Measurements from ENCODE around the gene EP300. TPM values are rescaled to one million over a fixed set of nuclear protein-coding genes. Genes with fewer than 3 reads are reported as not detected.
"Not testable (repeated sequence)": the region's sequence is repeated elsewhere in the genome, so short reads cannot be mapped to it uniquely, and the experiment has no call there.

EP300 gene
- 19.7 TPM for polyA plus RNA-seq (2013, experiment 1 of 2)
- polyA plus RNA-seq (2013, experiment 2 of 2), result 21.9 TPM

GRCh38 chr22:41092023-41092817 lies at the start of gene EP300:
Gene EP300, plus strand, starts transcription at chr22:41092592. Its CDS starts 413 bp downstream, at chr22:41093005.
- Histone ChIP-seq H3K27ac (replicated peaks; ENCODE audit: low read length) (peak within 1 kb of the TSS; percentile 100), H3K79me1 (ENCODE audit: low read depth, low read length) (no peaks in the 10 kb centered on the region), H2BK12ac (ENCODE audit: low read length) (no peak within 1 kb of the TSS), H3K14ac (ENCODE audit: low read length) (peak within 1 kb of the TSS; percentile 84), H4K8ac (ENCODE audit: low read depth, low read length) (peak within 1 kb of the TSS; percentile 96), H2BK5ac (ENCODE audit: low read length) (peak within 1 kb of the TSS; percentile 97), H3K27me3 (ENCODE audit: control insufficient read depth in 3 of 3, insufficient read depth in 3 of 3, low read depth in 1 of 3, low read length in 3 of 3) (no peaks in the 10 kb centered on the region), H3K4ac (ENCODE audit: low read length) (no peak within 1 kb of the TSS), H2AFZ (ENCODE audit: low read length) (peak within 1 kb of the TSS; percentile 98), H4K91ac (ENCODE audit: low read depth, low read length, poor library complexity) (peak within 1 kb of the TSS; percentile 96), H3K4me2 (ENCODE audit: insufficient read depth, low read length, poor library complexity, severe bottlenecking) (peak within 1 kb of the TSS; percentile 53), H2BK15ac (ENCODE audit: low read length) (peak within 1 kb of the TSS; percentile 94), H3K4me1 (ENCODE audit: control insufficient read depth in 2 of 2, insufficient read depth in 1 of 2, low read depth in 1 of 2, low read length in 2 of 2) (peaks cover 1 to 3% of the 10 kb centered on the region in 2 donors), H3K23ac (ENCODE audit: low read depth, low read length, poor library complexity) (peak within 1 kb of the TSS; percentile 97), H3K36me3 (replicated peaks in 1 of 2; ENCODE audit: control insufficient read depth in 2 of 2, insufficient read depth in 2 of 2, low read length in 2 of 2) (peaks cover 0 to 29% of the 10 kb centered on the region in 2 donors), H3K9ac (ENCODE audit: low read depth, low read length, poor library complexity) (peak within 1 kb of the TSS; percentile 100), H2BK120ac (ENCODE audit: low read depth, low read length) (peak within 1 kb of the TSS; percentile 96), H3K4me3 (ENCODE audit: low read length in 2 of 2) (peak within 1 kb of the TSS; percentile 96 to 97), H3K18ac (ENCODE audit: low read length) (peak within 1 kb of the TSS; percentile 99), H2AK5ac (ENCODE audit: low read depth, low read length) (peak within 1 kb of the TSS; percentile 95), H3K9me3 (replicated peaks in 1 of 2; ENCODE audit: control insufficient read depth in 2 of 2, insufficient read depth in 1 of 2, low read depth in 1 of 2, low read length in 2 of 2) (no peaks in the 10 kb centered on the region)
- DNase-seq (ENCODE audit: low spot score), result peak; percentile 64
- WGBS, 2 donors (ENCODE audit: extremely low coverage in 2 of 2, insufficient read length in 2 of 2, insufficient replicate concordance in 1 of 2), result no CpG with 5 or more reads among the region's 112 CpGs

DNA sequence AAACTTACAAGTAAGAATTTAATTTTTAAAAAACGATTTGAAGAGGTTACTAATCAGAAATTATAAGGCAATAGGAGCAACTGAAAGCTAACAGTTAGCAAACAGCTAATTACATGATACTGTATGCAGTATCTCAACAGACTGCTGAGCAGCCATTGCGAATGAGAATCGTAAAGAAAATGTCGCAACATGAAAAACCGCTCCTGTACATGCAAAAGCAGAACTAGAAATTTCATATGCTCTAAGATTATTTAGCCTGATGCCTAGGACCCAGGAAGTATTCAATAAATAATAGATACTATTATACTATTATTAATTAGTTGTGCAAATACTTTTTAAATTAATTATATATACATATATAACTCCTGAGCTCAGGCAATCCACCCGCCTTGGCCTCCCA lies 48.7 kb upstream of the EP300 start:
- no peak overlapping the region for H3K14ac ChIP-seq (ENCODE audit: low read length)
- H3K27me3 ChIP-seq (ENCODE audit: control insufficient read depth in 3 of 3, insufficient read depth in 3 of 3, low read depth in 1 of 3, low read length in 3 of 3), result no peaks in the 10 kb centered on the region
- WGBS, 2 donors (ENCODE audit: extremely low coverage in 2 of 2, insufficient read length in 2 of 2, insufficient replicate concordance in 1 of 2), result no CpG with 5 or more reads among the region's 6 CpGs
- H3K4me1 ChIP-seq (ENCODE audit: control insufficient read depth in 2 of 2, insufficient read depth in 1 of 2, low read depth in 1 of 2, low read length in 2 of 2), result peaks cover 1% of the 10 kb centered on the region in 2 donors
- H3K18ac ChIP-seq (ENCODE audit: low read length), result no peak overlapping the region
- H2BK12ac ChIP-seq (ENCODE audit: low read length), result no peak overlapping the region
- no peak overlapping the region for H2AFZ ChIP-seq (ENCODE audit: low read length)
- H3K79me1 ChIP-seq (ENCODE audit: low read depth, low read length), result no peaks in the 10 kb centered on the region
- no peak overlapping the region for H2BK120ac ChIP-seq (ENCODE audit: low read depth, low read length)
- no peak overlapping the region for H2AK5ac ChIP-seq (ENCODE audit: low read depth, low read length)
- H2BK15ac ChIP-seq (ENCODE audit: low read length), result no peak overlapping the region
- no peak overlapping the region for H3K23ac ChIP-seq (ENCODE audit: low read depth, low read length, poor library complexity)
- H3K4me3 ChIP-seq (ENCODE audit: low read length in 2 of 2), result no peak overlapping the region
- no peak overlapping the region for H3K9ac ChIP-seq (ENCODE audit: low read depth, low read length, poor library complexity)
- no peak overlapping the region for H4K91ac ChIP-seq (ENCODE audit: low read depth, low read length, poor library complexity)
- no peak overlapping the region for H3K4me2 ChIP-seq (ENCODE audit: insufficient read depth, low read length, poor library complexity, severe bottlenecking)
- no peaks in the 10 kb centered on the region for H3K36me3 ChIP-seq (replicated peaks in 1 of 2; ENCODE audit: control insufficient read depth in 2 of 2, insufficient read depth in 2 of 2, low read length in 2 of 2)
- H3K27ac ChIP-seq (replicated peaks; ENCODE audit: low read length), result no peak overlapping the region
- H3K9me3 ChIP-seq (replicated peaks in 1 of 2; ENCODE audit: control insufficient read depth in 2 of 2, insufficient read depth in 1 of 2, low read depth in 1 of 2, low read length in 2 of 2), result no peaks in the 10 kb centered on the region
- H2BK5ac ChIP-seq (ENCODE audit: low read length), result no peak overlapping the region
- no peak for DNase-seq (ENCODE audit: low spot score)
- H3K4ac ChIP-seq (ENCODE audit: low read length), result no peak overlapping the region
- H4K8ac ChIP-seq (ENCODE audit: low read depth, low read length), result no peak overlapping the region

GRCh38 chr22:41045575-41045974 lies 46.8 kb upstream of the EP300 start:
- not testable (repeated sequence) for H3K79me1 ChIP-seq (ENCODE audit: low read depth, low read length); H3K4me1 ChIP-seq (ENCODE audit: control insufficient read depth in 2 of 2, insufficient read depth in 1 of 2, low read depth in 1 of 2, low read length in 2 of 2); H3K4me3 ChIP-seq (ENCODE audit: low read length in 2 of 2); H2AFZ ChIP-seq (ENCODE audit: low read length); DNase-seq (ENCODE audit: low spot score); H2BK120ac ChIP-seq (ENCODE audit: low read depth, low read length); H2AK5ac ChIP-seq (ENCODE audit: low read depth, low read length); H3K9me3 ChIP-seq (replicated peaks in 1 of 2; ENCODE audit: control insufficient read depth in 2 of 2, insufficient read depth in 1 of 2, low read depth in 1 of 2, low read length in 2 of 2); H3K36me3 ChIP-seq (replicated peaks in 1 of 2; ENCODE audit: control insufficient read depth in 2 of 2, insufficient read depth in 2 of 2, low read length in 2 of 2); H3K23ac ChIP-seq (ENCODE audit: low read depth, low read length, poor library complexity); H2BK12ac ChIP-seq (ENCODE audit: low read length); H4K8ac ChIP-seq (ENCODE audit: low read depth, low read length); H3K9ac ChIP-seq (ENCODE audit: low read depth, low read length, poor library complexity); H3K27me3 ChIP-seq (ENCODE audit: control insufficient read depth in 3 of 3, insufficient read depth in 3 of 3, low read depth in 1 of 3, low read length in 3 of 3); H3K27ac ChIP-seq (replicated peaks; ENCODE audit: low read length); H3K4ac ChIP-seq (ENCODE audit: low read length); H2BK15ac ChIP-seq (ENCODE audit: low read length); H4K91ac ChIP-seq (ENCODE audit: low read depth, low read length, poor library complexity); H3K4me2 ChIP-seq (ENCODE audit: insufficient read depth, low read length, poor library complexity, severe bottlenecking); H3K14ac ChIP-seq (ENCODE audit: low read length); H2BK5ac ChIP-seq (ENCODE audit: low read length); H3K18ac ChIP-seq (ENCODE audit: low read length)
- WGBS, 2 donors (ENCODE audit: extremely low coverage in 2 of 2, insufficient read length in 2 of 2, insufficient replicate concordance in 1 of 2), result no CpG with 5 or more reads among the region's 12 CpGs

- Histone ChIP-seq H2BK120ac (ENCODE audit: low read depth, low read length) (no peak overlapping the region), H3K23ac (ENCODE audit: low read depth, low read length, poor library complexity) (no peak overlapping the region)
Measured at GRCh38 chr22:41047801-41048211, 44.6 kb upstream of the EP300 start.

More at GRCh38 chr22:41047801-41048211, 44.6 kb upstream of the EP300 start:
- no peaks in the 10 kb centered on the region for H3K27me3 ChIP-seq (ENCODE audit: control insufficient read depth in 3 of 3, insufficient read depth in 3 of 3, low read depth in 1 of 3, low read length in 3 of 3)
- no peak overlapping the region for H3K18ac ChIP-seq (ENCODE audit: low read length)
- no peak overlapping the region for H2AK5ac ChIP-seq (ENCODE audit: low read depth, low read length)
- no peak overlapping the region for H3K9ac ChIP-seq (ENCODE audit: low read depth, low read length, poor library complexity)
- H3K4me2 ChIP-seq (ENCODE audit: insufficient read depth, low read length, poor library complexity, severe bottlenecking), result no peak overlapping the region
- H3K36me3 ChIP-seq (replicated peaks in 1 of 2; ENCODE audit: control insufficient read depth in 2 of 2, insufficient read depth in 2 of 2, low read length in 2 of 2), result no peaks in the 10 kb centered on the region
- H3K4ac ChIP-seq (ENCODE audit: low read length), result no peak overlapping the region
- no CpG with 5 or more reads among the region's 3 CpGs for WGBS, 2 donors (ENCODE audit: extremely low coverage in 2 of 2, insufficient read length in 2 of 2, insufficient replicate concordance in 1 of 2)
- H2BK12ac ChIP-seq (ENCODE audit: low read length), result no peak overlapping the region
- no peak overlapping the region for H3K27ac ChIP-seq (replicated peaks; ENCODE audit: low read length)
- H4K91ac ChIP-seq (ENCODE audit: low read depth, low read length, poor library complexity), result no peak overlapping the region
- no peaks in the 10 kb centered on the region for H3K79me1 ChIP-seq (ENCODE audit: low read depth, low read length)
- H2BK15ac ChIP-seq (ENCODE audit: low read length), result no peak overlapping the region
- H3K4me1 ChIP-seq (ENCODE audit: control insufficient read depth in 2 of 2, insufficient read depth in 1 of 2, low read depth in 1 of 2, low read length in 2 of 2), result peaks cover 8% of the 10 kb centered on the region in 2 donors
- no peak overlapping the region for H3K4me3 ChIP-seq (ENCODE audit: low read length in 2 of 2)
- H2AFZ ChIP-seq (ENCODE audit: low read length), result no peak overlapping the region
- DNase-seq (ENCODE audit: low spot score), result no peak
- H3K9me3 ChIP-seq (replicated peaks in 1 of 2; ENCODE audit: control insufficient read depth in 2 of 2, insufficient read depth in 1 of 2, low read depth in 1 of 2, low read length in 2 of 2), result no peaks in the 10 kb centered on the region
- H2BK5ac ChIP-seq (ENCODE audit: low read length), result no peak overlapping the region
- no peak overlapping the region for H3K14ac ChIP-seq (ENCODE audit: low read length)
- H4K8ac ChIP-seq (ENCODE audit: low read depth, low read length), result no peak overlapping the region

All from neuronal stem cell (in vitro differentiated cells).